Left colon (tissue), 2 donors: ENCODE data around the gene CD28. TPM values are rescaled to one million over a fixed set of nuclear protein-coding genes. Genes with fewer than 3 reads are reported as not detected.
A peak's percentile ranks its signal among the peaks of the same experiment; 100 is the strongest.

ENCODE experiments used
- ATAC-seq: fragments of 200-7000 bp; cut with Tn5 transposase; one replicate; pipeline ENCODE4 v1.9.1; 2020; ENCODE audit warnings: mild to moderate bottlenecking, moderate library complexity
- DNase-seq, 2 donors: peaks; one replicate each; pipeline ENCODE4 v3.0.0-alpha.2; 2020
- intact Hi-C, 2 donors: fragments of 100-400 bp; cut with DNase I in 1 of 2; cut with micrococcal nuclease in 1 of 2; formaldehyde crosslinking; loops; one replicate each; pipeline versions ENCODE4 v1.11.2 to v1.14.0; 2022; cut with DNase I, micrococcal nuclease
- total RNA-seq, 2 donors: library from RNA; stranded (reverse); fragmentation: NEBNext Ultra II Directional; extraction: Animal tissue kit (Norgen Biotek cat#: 25700); gene quantifications; one replicate each; pipeline ENCODE4 v1.2.1, GENCODE V29; 2021
- donor health status: DM: no; HTN: no; CAD: no.
- donor health status: DM: yes; HTN: yes; CAD: no.

Gene CD28
- total RNA-seq, 2 donors from 2014 or later = 0.34 to 1.7 TPM

GRCh38 chr2:203710226-203710625 is 3.8 kb downstream of the CD28 start:
- intact Hi-C loops = no loop called here
- ATAC-seq (no peak), DNase-seq (no peak)

GRCh38 chr2:203710952-203711351 is 4.5 kb downstream of the CD28 start:
- intact Hi-C loops = no loop called here
- no peak for ATAC-seq
- DNase-seq = no peak

GRCh38 chr2:203711399-203711798 is 5.0 kb downstream of the CD28 start:
- no peak for DNase-seq
- no peak for ATAC-seq
- intact Hi-C loops = no loop called here

- DNase-seq (no peak), ATAC-seq (no peak)
- intact Hi-C loops = no loop called here
Observed at GRCh38 chr2:203713381-203713780, 6.9 kb downstream of the CD28 start.

GRCh38 chr2:203714112-203714511 is 7.7 kb downstream of the CD28 start:
- no peak for DNase-seq
- intact Hi-C loops = no loop called here
- peak; percentile 96 for ATAC-seq

- no peak for DNase-seq
- ATAC-seq = no peak
- intact Hi-C loops = no loop called here
Observed at GRCh38 chr2:203715744-203716143, 9.3 kb downstream of the CD28 start.

- ATAC-seq (no peak), DNase-seq (peak in 1 of 2 donors; percentile 26)
- intact Hi-C loops = no loop called here
Observed at GRCh38 chr2:203718087-203718486, 11.6 kb downstream of the CD28 start.

- no peak for DNase-seq
- intact Hi-C loops = no loop called here
- ATAC-seq = no peak
Observed at GRCh38 chr2:203719456-203720410, 13.3 kb downstream of the CD28 start.

- intact Hi-C loops = no loop called here
- DNase-seq = no peak
- ATAC-seq = no peak
Observed at GRCh38 chr2:203720915-203721672, 14.7 kb downstream of the CD28 start.

- DNase-seq = no peak
- intact Hi-C loops = no loop called here
- ATAC-seq = no peak
Observed at GRCh38 chr2:203721781-203722300, 15.4 kb downstream of the CD28 start.

GRCh38 chr2:203722411-203722810 is 16.0 kb downstream of the CD28 start:
- DNase-seq (no peak), ATAC-seq (no peak)
- intact Hi-C loops = no loop called here

GRCh38 chr2:203728321-203728720 is 21.9 kb downstream of the CD28 start:
- DNase-seq (no peak), ATAC-seq (no peak)

GRCh38 chr2:203730076-203730729 is 23.8 kb downstream of the CD28 start:
- no peak for DNase-seq
- intact Hi-C loops = no loop called here

More at GRCh38 chr2:203728321-203728720, 21.9 kb downstream of the CD28 start:
- intact Hi-C loops = no loop called here

GRCh38 chr2:203730883-203731282 is 24.4 kb downstream of the CD28 start:
- DNase-seq (no peak), ATAC-seq (no peak)
- intact Hi-C loops = no loop called here

More at GRCh38 chr2:203730076-203730729, 23.8 kb downstream of the CD28 start:
- ATAC-seq = no peak

- no peak for DNase-seq
- ATAC-seq = no peak
- intact Hi-C loops = no loop called here
Observed at GRCh38 chr2:203732092-203732952, 25.9 kb downstream of the CD28 start.

GRCh38 chr2:203732953-203733510 is 26.6 kb downstream of the CD28 start:
- intact Hi-C loops = no loop called here
- no peak for ATAC-seq
- no peak for DNase-seq

- intact Hi-C loops = no loop called here
- DNase-seq = no peak
- ATAC-seq = no peak
Observed at GRCh38 chr2:203733684-203734083, 27.2 kb downstream of the CD28 start.
